ENCODE measurements around the gene ULK1. TPM values are rescaled to one million over a fixed set of nuclear protein-coding genes. Genes with fewer than 3 reads are reported as not detected.
A peak's percentile ranks its signal among the peaks of the same experiment; 100 is the strongest.

ULK1 gene
- total and polyA plus RNA-seq, 12 donors = 2.9 to 123 (median 29.9) TPM

DNA sequence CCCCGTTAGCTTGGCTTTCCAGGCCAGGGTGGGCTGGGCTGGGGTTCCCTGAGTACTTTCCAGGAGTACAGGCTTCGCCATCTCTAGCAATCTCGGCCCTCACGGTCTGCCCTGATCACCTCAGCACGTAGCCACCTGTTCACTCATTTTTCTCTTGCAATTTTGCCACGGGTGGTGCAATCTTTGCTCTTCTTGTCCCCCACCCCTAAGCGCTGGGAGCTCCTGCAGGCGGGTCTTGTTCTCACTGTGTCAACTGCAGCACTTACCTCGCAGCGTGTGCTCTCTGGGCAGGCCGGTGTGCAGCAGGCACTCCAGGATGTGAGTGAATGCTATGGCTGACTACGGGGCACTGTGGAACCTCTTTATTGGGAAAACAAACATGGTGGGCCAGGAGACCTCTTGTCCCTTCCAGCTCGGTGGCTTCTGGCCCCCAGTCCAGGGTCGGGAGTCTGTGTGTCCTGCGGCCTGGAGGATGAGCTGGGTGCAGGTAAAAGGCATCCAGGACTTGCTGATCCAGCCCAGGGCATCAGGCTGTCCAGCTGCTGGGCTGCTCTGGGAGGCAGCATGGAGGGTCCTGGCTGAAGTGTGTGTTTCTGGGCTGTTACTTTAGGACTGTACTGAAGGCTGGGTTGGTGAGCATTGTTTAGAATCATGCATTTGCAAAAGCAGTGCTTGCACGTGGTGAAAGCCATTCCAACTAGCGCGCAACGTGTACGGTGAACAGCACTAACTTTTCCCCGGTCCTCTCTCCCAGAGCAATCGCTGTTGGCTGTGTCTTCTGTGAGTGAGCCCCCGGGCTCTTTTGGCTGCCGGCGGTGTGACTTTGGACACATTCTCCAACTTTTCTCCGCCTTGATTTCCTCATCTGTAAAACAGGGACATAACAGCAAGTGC is 1.5 kb upstream of the ULK1 start:
- DNase-seq = peak in 1 of 7 donors; percentile 13
- WGBS, 4 donors = 81 to 86% (median 83%) methylated on average over 22 to 26 of the region's 26 CpGs

DNA sequence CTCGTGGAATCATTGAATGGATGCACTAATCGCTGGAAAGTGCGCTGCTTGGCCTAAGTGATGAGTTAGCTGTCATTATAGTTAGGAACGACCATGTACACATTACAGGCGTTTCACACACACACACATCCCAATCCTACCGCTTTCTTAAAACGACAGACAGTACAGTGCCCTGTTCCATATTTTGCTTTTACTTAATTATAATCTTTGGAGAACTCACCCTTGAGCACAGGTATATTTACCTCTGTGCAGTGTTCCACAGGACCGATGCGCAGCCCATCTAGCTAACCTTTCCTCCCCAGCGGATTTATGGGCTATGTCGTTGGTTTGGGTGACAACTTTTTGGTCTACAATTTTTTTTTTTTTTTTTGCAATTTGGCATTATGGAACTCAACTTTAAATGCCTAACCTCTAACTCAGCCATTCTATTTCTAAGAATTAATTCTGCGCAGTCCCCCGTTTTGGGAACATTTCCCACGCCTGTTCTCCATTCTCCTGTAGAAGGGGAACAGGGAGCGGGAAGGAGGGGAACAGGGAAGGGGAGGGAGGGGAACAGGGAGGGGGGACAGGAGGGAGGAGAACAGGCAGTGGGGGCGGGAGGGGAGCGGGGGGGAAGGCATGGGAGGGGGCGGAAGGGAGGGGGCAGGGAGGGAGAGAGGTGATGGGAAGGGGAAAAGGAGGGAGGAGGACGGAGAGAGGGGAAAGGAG is 663 bp upstream of the ULK1 start:
- Histone ChIP-seq H3K27me3 (no peaks in the 10 kb centered on the region), H3K9me3 (replicated peaks in 1 of 3) (no peaks in the 10 kb centered on the region), H3K36me3 (replicated peaks in 1 of 2) (no peaks in the 10 kb centered on the region), H3K4me3 (peak overlapping the region in 1 of 4 donors; percentile 28), H3K27ac (peak overlapping the region in 2 of 5 donors; percentile 63 to 93), H3K4me1 (replicated peaks in 1 of 2) (peaks cover 20 to 21% of the 10 kb centered on the region in 2 donors)
- DNase-seq = no peak
- TF ChIP-seq, protein P1, sequence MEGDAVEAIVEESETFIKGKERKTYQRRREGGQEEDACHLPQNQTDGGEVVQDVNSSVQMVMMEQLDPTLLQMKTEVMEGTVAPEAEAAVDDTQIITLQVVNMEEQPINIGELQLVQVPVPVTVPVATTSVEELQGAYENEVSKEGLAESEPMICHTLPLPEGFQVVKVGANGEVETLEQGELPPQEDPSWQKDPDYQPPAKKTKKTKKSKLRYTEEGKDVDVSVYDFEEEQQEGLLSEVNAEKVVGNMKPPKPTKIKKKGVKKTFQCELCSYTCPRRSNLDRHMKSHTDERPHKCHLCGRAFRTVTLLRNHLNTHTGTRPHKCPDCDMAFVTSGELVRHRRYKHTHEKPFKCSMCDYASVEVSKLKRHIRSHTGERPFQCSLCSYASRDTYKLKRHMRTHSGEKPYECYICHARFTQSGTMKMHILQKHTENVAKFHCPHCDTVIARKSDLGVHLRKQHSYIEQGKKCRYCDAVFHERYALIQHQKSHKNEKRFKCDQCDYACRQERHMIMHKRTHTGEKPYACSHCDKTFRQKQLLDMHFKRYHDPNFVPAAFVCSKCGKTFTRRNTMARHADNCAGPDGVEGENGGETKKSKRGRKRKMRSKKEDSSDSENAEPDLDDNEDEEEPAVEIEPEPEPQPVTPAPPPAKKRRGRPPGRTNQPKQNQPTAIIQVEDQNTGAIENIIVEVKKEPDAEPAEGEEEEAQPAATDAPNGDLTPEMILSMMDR (IDR thresholded peaks at IDR 0.05) = no peak
- no peak for TF ChIP-seq POLR2A (IDR thresholded peaks at IDR 0.05)
- WGBS, 4 donors = 40 to 52% (median 46%) methylated on average over 15 to 19 of the region's 19 CpGs
- intact Hi-C loops (cut with DNase I) = no loop called here

More for the DNA sequence above, 1.5 kb upstream of the ULK1 start:
- no peak for TF ChIP-seq POLR2A (IDR thresholded peaks at IDR 0.05)
- TF ChIP-seq, protein P1 (IDR thresholded peaks at IDR 0.05) = no peak
- no peaks in the 10 kb centered on the region for H3K9me3 ChIP-seq (replicated peaks in 1 of 3)
- no peaks in the 10 kb centered on the region for H3K36me3 ChIP-seq (replicated peaks in 1 of 2)
- no peak overlapping the region for H3K4me3 ChIP-seq
- no peak overlapping the region for H3K27ac ChIP-seq
- intact Hi-C loops (cut with DNase I) = no loop called here
- peaks cover 19 to 21% of the 10 kb centered on the region in 2 donors for H3K4me1 ChIP-seq (replicated peaks in 1 of 2)
- H3K27me3 ChIP-seq = no peaks in the 10 kb centered on the region

DNA sequence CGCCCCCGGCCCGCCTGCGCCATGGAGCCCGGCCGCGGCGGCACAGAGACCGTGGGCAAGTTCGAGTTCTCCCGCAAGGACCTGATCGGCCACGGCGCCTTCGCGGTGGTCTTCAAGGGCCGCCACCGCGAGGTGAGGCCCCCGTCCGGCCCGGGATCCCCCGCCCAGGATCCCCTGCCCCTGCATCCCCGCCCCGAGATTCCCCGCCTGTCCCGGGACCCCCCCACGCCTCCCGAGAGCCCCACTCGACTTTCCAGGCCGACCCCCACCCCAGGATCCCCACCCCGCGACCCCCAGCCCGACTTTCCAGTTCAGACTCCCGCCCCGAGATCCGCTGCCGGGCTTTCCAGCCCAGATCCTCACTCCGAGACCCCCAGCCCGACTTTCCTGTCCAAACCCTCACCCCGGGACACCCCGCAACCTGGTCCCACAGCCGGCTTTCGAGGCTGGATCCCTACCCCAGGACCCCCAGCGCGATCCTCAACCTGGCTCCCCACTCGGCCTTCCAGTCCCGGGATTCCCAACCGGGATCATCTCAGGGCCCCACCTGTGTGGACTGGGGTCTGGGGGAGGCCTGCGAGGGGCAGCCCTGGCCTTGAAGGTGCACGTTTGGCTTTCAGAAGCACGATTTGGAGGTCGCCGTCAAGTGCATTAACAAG is 688 bp downstream of the ULK1 start:
- peak overlapping the region; percentile 93 to 98 (median 97) for H3K27ac ChIP-seq
- peaks cover 0 to 6% of the 10 kb centered on the region in 2 donors for H3K36me3 ChIP-seq (replicated peaks in 1 of 2)
- peaks cover 21% of the 10 kb centered on the region in 2 donors for H3K4me1 ChIP-seq (replicated peaks in 1 of 2)
- TF ChIP-seq, protein P1 (IDR thresholded peaks at IDR 0.05) = no peak
- no peak for TF ChIP-seq POLR2A (IDR thresholded peaks at IDR 0.05)
- peak in 3 of 7 donors; percentile 30 to 52 (median 51) for DNase-seq
- H3K27me3 ChIP-seq = no peaks in the 10 kb centered on the region
- H3K9me3 ChIP-seq (replicated peaks in 1 of 3) = no peaks in the 10 kb centered on the region
- peak overlapping the region in 3 of 4 donors; percentile 60 to 91 (median 83) for H3K4me3 ChIP-seq
- intact Hi-C loops (cut with DNase I) = no loop called here
- 0 to 6% (median 1%) methylated on average over 11 to 54 of the region's 54 CpGs for WGBS, 4 donors

All from adrenal gland (tissue), 12 donors.